Natural killer cell (primary cell): Measurements from ENCODE around the gene BTN2A1. TPM values are rescaled to one million over a fixed set of nuclear protein-coding genes. Genes with fewer than 3 reads are reported as not detected.

Source experiments
- ATAC-seq, 3 donors: fragments of 150-1000 bp in 2 of 3; fragments of 200-7000 bp in 1 of 3; cut with Tn5 transposase; 1 replicate in 1 of 3; 2 replicates in 2 of 3; pipeline ENCODE4 v1.10.0; 2021; ENCODE audit warnings: mild to moderate bottlenecking in 2 of 3, moderate library complexity in 2 of 3
- DNase-seq, 2 donors: peaks; one replicate each; pipeline versions ENCODE4 v3.0.0 to v3.0.0-alpha.2; 2013 to 2021; ENCODE audit warnings: mixed read lengths in 1 of 2
- H3K27ac ChIP-seq: one replicate; pipeline ENCODE4 v1.5.1; 2013; ENCODE audit warnings: mild to moderate bottlenecking, low read length
- H3K27me3 ChIP-seq: one replicate; pipeline ENCODE4 v1.6.1; 2013; ENCODE audit warnings: low read length; ENCODE audit not compliant: control insufficient read depth, insufficient read depth
- H3K36me3 ChIP-seq: one replicate; pipeline ENCODE4 v1.6.1; 2013; ENCODE audit warnings: low read length; ENCODE audit not compliant: control insufficient read depth, insufficient read depth
- H3K4me1 ChIP-seq: one replicate; pipeline ENCODE4 v1.6.1; 2013; ENCODE audit warnings: low read length; ENCODE audit not compliant: control insufficient read depth, insufficient read depth
- H3K4me3 ChIP-seq: one replicate; pipeline ENCODE4 v1.5.1; 2013; ENCODE audit warnings: low read length
- H3K9me3 ChIP-seq: one replicate; pipeline ENCODE4 v1.6.1; 2013; ENCODE audit warnings: low read length; ENCODE audit not compliant: control insufficient read depth, insufficient read depth
- H3K27ac Mint-ChIP-seq, 2 donors: one replicate each; pipeline ENCODE4 v1.8.0; 2022; ENCODE audit warnings: mild to moderate bottlenecking in 2 of 2, mixed read lengths in 2 of 2, moderate library complexity in 1 of 2
- H3K27me3 Mint-ChIP-seq, 2 donors: one replicate each; pipeline ENCODE4 v1.8.0; 2022; ENCODE audit warnings: low read depth in 2 of 2, mixed read lengths in 2 of 2
- H3K36me3 Mint-ChIP-seq: one replicate; pipeline ENCODE4 v1.8.0; 2022; ENCODE audit warnings: mixed read lengths
- H3K4me1 Mint-ChIP-seq, 2 donors: one replicate each; pipeline ENCODE4 v1.8.0; 2022; ENCODE audit warnings: mixed read lengths in 2 of 2
- H3K4me3 Mint-ChIP-seq: one replicate; pipeline ENCODE4 v1.8.0; 2022; ENCODE audit warnings: mild to moderate bottlenecking, moderate library complexity, mixed read lengths
- H3K9me3 Mint-ChIP-seq, 2 donors: one replicate each; pipeline ENCODE4 v1.8.0; 2022; ENCODE audit warnings: mixed read lengths in 2 of 2
- CTCF ChIP-seq: fragments of 200-600 bp; IDR thresholded peaks from one replicate; pipeline ENCODE4 v1.8.0; 2022; ENCODE audit warnings: antibody characterized with exemption
- WGBS: methylation state at CpG from one replicate; pipeline ENCODE4 v1.1.7; 2013; ENCODE audit warnings: missing lambda C conversion rate; ENCODE audit not compliant: insufficient coverage; 5-methylcytosine and 5-hydroxymethylcytosine counted together
- intact Hi-C: fragments of 100-400 bp; cut with micrococcal nuclease; formaldehyde crosslinking; loops from one replicate; pipeline ENCODE4 v1.14.2; 2022
- total RNA-seq, 4 donors: library from RNA; stranded (reverse); fragments of 120-200 nt in 1 of 4; gene quantifications; one replicate each; pipeline versions ENCODE4 v1.2.3 to v1.2.4, GENCODE V29; 2013 to 2022

BTN2A1 gene
- total RNA-seq, 3 donors from 2014 or later (not counting 1 experiment from before 2014, with no cell fraction given), result 33.8 to 51.2 (median 43.3) TPM

- Mint-ChIP-seq H3K27me3 (no peaks in the 10 kb centered on the region), H3K4me1 (peaks cover 38 to 50% of the 10 kb centered on the region in 2 donors), H3K9me3 (no peaks in the 10 kb centered on the region), H3K27ac (peak overlapping the region; percentile 29 to 65), H3K4me3 (no peak overlapping the region), H3K36me3 (peaks cover 51% of the 10 kb centered on the region)
- H3K36me3 ChIP-seq, result peaks cover 83% of the 10 kb centered on the region
- ATAC-seq, result no peak
- intact Hi-C loops, result no loop called here
- H3K4me3 ChIP-seq, result no peak overlapping the region
- H3K27ac ChIP-seq, result no peak overlapping the region
- TF ChIP-seq CTCF, result no peak
- H3K4me1 ChIP-seq, result peaks cover 22% of the 10 kb centered on the region
- DNase-seq, result no peak
- no peaks in the 10 kb centered on the region for H3K27me3 ChIP-seq
- 95% methylated on average over 7 of the region's 7 CpGs for WGBS
- no peaks in the 10 kb centered on the region for H3K9me3 ChIP-seq
These were observed 6.8 kb downstream of the BTN2A1 start for GRCh38 chr6:26464416-26465131.

- Mint-ChIP-seq H3K36me3 (peaks cover 49% of the 10 kb centered on the region), H3K4me3 (no peak overlapping the region), H3K27ac (peak overlapping the region; percentile 49 to 51), H3K27me3 (no peaks in the 10 kb centered on the region), H3K4me1 (peaks cover 29 to 38% of the 10 kb centered on the region in 2 donors), H3K9me3 (no peaks in the 10 kb centered on the region)
- Histone ChIP-seq H3K27ac (no peak overlapping the region), H3K4me3 (no peak overlapping the region), H3K36me3 (peaks cover 71% of the 10 kb centered on the region), H3K4me1 (peaks cover 11% of the 10 kb centered on the region), H3K9me3 (no peaks in the 10 kb centered on the region), H3K27me3 (no peaks in the 10 kb centered on the region)
- ATAC-seq, result no peak
- intact Hi-C loops, result no loop called here
- no peak for TF ChIP-seq CTCF
- WGBS, result 94% methylated on average over 2 of the region's 3 CpGs
- no peak for DNase-seq
These were observed 8.0 kb downstream of the BTN2A1 start for GRCh38 chr6:26465776-26466175.

GRCh38 chr6:26468829-26469228 lies 11.1 kb downstream of the BTN2A1 start:
- no peak for TF ChIP-seq CTCF
- no peaks in the 10 kb centered on the region for H3K27me3 ChIP-seq
- Mint-ChIP-seq H3K4me1 (peaks cover 35 to 39% of the 10 kb centered on the region in 2 donors), H3K4me3 (no peak overlapping the region), H3K36me3 (peaks cover 47% of the 10 kb centered on the region), H3K27me3 (no peaks in the 10 kb centered on the region), H3K27ac (peak overlapping the region; percentile 9 to 28), H3K9me3 (peaks cover 4% of the 10 kb centered on the region in 2 donors)
- DNase-seq (no peak), ATAC-seq (no peak)
- H3K27ac ChIP-seq, result no peak overlapping the region
- peaks cover 52% of the 10 kb centered on the region for H3K36me3 ChIP-seq
- 100% methylated on average over 2 of the region's 2 CpGs for WGBS
- intact Hi-C loops, result no loop called here
- H3K4me3 ChIP-seq, result no peak overlapping the region
- peaks cover 4% of the 10 kb centered on the region for H3K9me3 ChIP-seq
- H3K4me1 ChIP-seq, result peaks cover 8% of the 10 kb centered on the region

GRCh38 chr6:26470643-26471042 lies 12.9 kb downstream of the BTN2A1 start:
- Mint-ChIP-seq H3K27ac (peak overlapping the region; percentile 94 to 99), H3K4me1 (peaks cover 39 to 43% of the 10 kb centered on the region in 2 donors), H3K4me3 (peak overlapping the region; percentile 19), H3K9me3 (peaks cover 4% of the 10 kb centered on the region in 2 donors), H3K36me3 (peaks cover 29% of the 10 kb centered on the region), H3K27me3 (no peaks in the 10 kb centered on the region)
- no peak for DNase-seq
- no peaks in the 10 kb centered on the region for H3K27me3 ChIP-seq
- peaks cover 4% of the 10 kb centered on the region for H3K9me3 ChIP-seq
- peaks cover 34% of the 10 kb centered on the region for H3K36me3 ChIP-seq
- no peak for ATAC-seq
- peaks cover 21% of the 10 kb centered on the region for H3K4me1 ChIP-seq
- no peak overlapping the region for H3K27ac ChIP-seq
- 99% methylated on average over 3 of the region's 4 CpGs for WGBS
- H3K4me3 ChIP-seq, result no peak overlapping the region
- TF ChIP-seq CTCF, result no peak
- intact Hi-C loops, result no loop called here
